Stimulated activated CD8-positive, alpha-beta memory T cell treated with anti-CD3 and anti-CD28 coated beads, Interleukin-4, amount 100 ng/mL, for 48 hours (primary cell): ENCODE results near the gene TFAP2D.

Experiments used
- DNase-seq: peaks from one replicate; pipeline ENCODE4 v3.0.0-alpha.2; 2020

TFAP2D gene

GRCh38 chr6:50819904-50820868, 106.9 kb downstream of the TFAP2D start:
- DNase-seq, result no peak

DNA sequence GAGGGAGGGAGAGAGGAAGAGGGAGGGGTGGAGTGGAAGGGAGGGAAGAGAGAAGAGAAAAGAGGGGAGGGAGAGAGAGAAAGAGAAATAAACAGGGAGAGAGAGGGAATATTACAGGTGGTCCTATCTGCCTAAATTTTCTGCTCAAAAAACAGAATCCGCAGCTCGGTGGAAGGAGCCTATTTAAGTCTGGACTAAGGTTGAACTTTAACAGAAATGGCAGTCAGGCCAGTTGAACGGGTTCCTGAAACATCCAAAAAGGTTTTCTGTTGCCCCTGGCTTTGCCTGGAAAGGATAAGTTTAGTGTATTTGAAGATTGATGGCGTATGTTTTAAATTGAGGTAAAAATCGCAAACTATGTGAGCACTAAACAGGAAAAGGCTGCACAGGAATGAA, 107.5 kb downstream of the TFAP2D start:
- DNase-seq, result no peak

- no peak for DNase-seq
These were observed 108.2 kb downstream of the TFAP2D start for GRCh38 chr6:50821441-50822077.

- no peak for DNase-seq
These were observed 108.8 kb downstream of the TFAP2D start for GRCh38 chr6:50822078-50822476.
